HCT116 (cell line): ENCODE results near the gene CA10. TPM values are rescaled to one million over a fixed set of nuclear protein-coding genes. Genes with fewer than 3 reads are reported as not detected.

Experiments used
- ATAC-seq: fragments of 200-7000 bp; cut with Tn5 transposase; 2 replicates; pipeline ENCODE4 v1.9.1; 2020; ENCODE audit warnings: mild to moderate bottlenecking, moderate library complexity
- BruUV-seq: library from RNA; stranded (reverse); fragments of 400-500 nt; replicated peaks from 2 replicates; lab custom pipeline; 2021; lab: Mats Ljungman, UMichigan
- CTCF ChIA-PET: fragments of 300-600 bp; sonication (Branson Sonifier 250); formaldehyde crosslinking; loops from one replicate; lab custom pipeline; 2021; ENCODE audit warnings: antibody characterized with exemption; lab: Charles Lee
- POLR2A ChIA-PET: fragments of 300-600, 350-600 bp; sonication (Branson Sonifier 250); formaldehyde crosslinking; loops from one replicate; lab custom pipeline; 2021; ENCODE audit warnings: antibody characterized with exemption; lab: Charles Lee
- RAD21 ChIA-PET, 2 experiments: fragments of 300-600 bp; sonication (Branson Sonifier 250); formaldehyde crosslinking; loops; one replicate each; lab custom pipeline; 2023; ENCODE audit warnings: low total read pairs in 2 of 2; ENCODE audit not compliant: uncharacterized antibody in 2 of 2, unreplicated experiment in 2 of 2, low non-redundant PET in 1 of 2; lab: Charles Lee
- DNase-seq: peaks from one replicate; pipeline ENCODE4 v3.0.0-alpha.2; 2010; ENCODE audit warnings: low read depth, low spot score
- H2AFZ ChIP-seq: fragments of 200-600 bp; shearing (Covaris generic), sonication (generic); 2 replicates; pipeline ENCODE4 v1.6.1; 2017; ENCODE audit warnings: low read depth, mixed run types, mixed read lengths, antibody characterized with exemption, low read length; ENCODE audit not compliant: poor library complexity, severe bottlenecking
- H3K27ac ChIP-seq: 2 replicates; pipeline ENCODE4 v1.5.1; 2012; ENCODE audit warnings: low read depth, low read length
- H3K27me3 ChIP-seq: fragments of 200-600 bp; sonication (generic); 2 replicates; pipeline ENCODE4 v1.6.1; 2016; ENCODE audit warnings: mixed run types, low read length, mixed read lengths; ENCODE audit not compliant: insufficient read depth
- H3K36me3 ChIP-seq, 2 experiments: fragments of 200-500 bp in 1 of 2; fragments of 200-600 bp in 1 of 2; sonication (Bioruptor generic) in 1 of 2; sonication (generic) in 1 of 2; 2 replicates each; pipeline versions ENCODE4 v1.5.1 to v1.6.1; 2014 to 2016; ENCODE audit warnings: low read length in 2 of 2, inconsistent platforms in 1 of 2, mixed read lengths in 1 of 2, mixed run types in 1 of 2; ENCODE audit not compliant: insufficient read depth in 2 of 2, control insufficient read depth in 1 of 2
- H3K4me1 ChIP-seq, 2 experiments: fragments of 200-600 bp in 1 of 2; sonication (generic) in 1 of 2; 2 replicates each; pipeline versions ENCODE4 v1.5.1 to v1.6.1; 2012 to 2017; ENCODE audit warnings: low read length in 2 of 2, inconsistent platforms in 1 of 2, mild to moderate bottlenecking in 1 of 2, mixed read lengths in 1 of 2, mixed run types in 1 of 2, moderate library complexity in 1 of 2; ENCODE audit not compliant: insufficient read depth in 2 of 2, control insufficient read depth in 1 of 2
- H3K4me2 ChIP-seq: fragments of 200-600 bp; sonication (generic); 2 replicates; pipeline ENCODE4 v1.6.1; 2017; ENCODE audit warnings: mixed run types, low read length, mixed read lengths
- H3K4me3 ChIP-seq, 2 experiments: fragments of 200-600 bp in 1 of 2; sonication (generic) in 1 of 2; replicated peaks in 1 of 2; 2 replicates each; pipeline ENCODE4 v1.5.1; 2011 to 2016; ENCODE audit warnings: low read length in 2 of 2, control low read depth in 1 of 2, low read depth in 1 of 2, mild to moderate bottlenecking in 1 of 2, mixed read lengths in 1 of 2, mixed run types in 1 of 2
- H3K79me2 ChIP-seq: fragments of 200-600 bp; sonication (generic); 2 replicates; pipeline ENCODE4 v1.6.1; 2017; ENCODE audit warnings: mild to moderate bottlenecking, mixed run types, low read length, moderate library complexity, mixed read lengths; ENCODE audit not compliant: insufficient read depth
- H3K9ac ChIP-seq: fragments of 200-600 bp; sonication (generic); 2 replicates; pipeline ENCODE4 v1.6.1; 2016; ENCODE audit warnings: low read length, mixed read lengths
- H3K9me2 ChIP-seq: fragments of 200-600 bp; sonication (generic), shearing (Covaris generic); 2 replicates; pipeline ENCODE4 v1.6.1; 2017; ENCODE audit warnings: mixed run types, mild to moderate bottlenecking, moderate library complexity; ENCODE audit not compliant: insufficient read depth
- H3K9me3 ChIP-seq, 2 experiments: fragments of 200-500 bp in 1 of 2; fragments of 200-600 bp in 1 of 2; sonication (Bioruptor generic) in 1 of 2; sonication (generic) in 1 of 2; 2 replicates each; pipeline ENCODE4 v1.6.1; 2014 to 2017; ENCODE audit warnings: low read length in 2 of 2, mixed read lengths in 2 of 2, inconsistent platforms in 1 of 2, low read depth in 1 of 2, mild to moderate bottlenecking in 1 of 2, mixed run types in 1 of 2, moderate library complexity in 1 of 2; ENCODE audit not compliant: control insufficient read depth in 1 of 2, insufficient read depth in 1 of 2
- H4K20me1 ChIP-seq: fragments of 200-600 bp; sonication (generic), shearing (Covaris generic); 2 replicates; pipeline ENCODE4 v1.6.1; 2017; ENCODE audit warnings: mixed run types, mild to moderate bottlenecking, moderate library complexity; ENCODE audit not compliant: insufficient read depth
- CBX3 ChIP-seq: IDR thresholded peaks from 2 replicates; pipeline ENCODE4 v1.6.1; 2012; ENCODE audit warnings: low read depth
- CEBPB ChIP-seq: IDR thresholded peaks from 2 replicates; pipeline ENCODE4 v1.6.1; 2012; ENCODE audit warnings: low read depth
- FOSL1 ChIP-seq: IDR thresholded peaks from 2 replicates; pipeline ENCODE4 v1.6.1; 2012; ENCODE audit warnings: low read depth
- JUND ChIP-seq: IDR thresholded peaks from 2 replicates; pipeline ENCODE4 v1.6.1; 2012
- RAD21 ChIP-seq: IDR thresholded peaks from 2 replicates; pipeline ENCODE4 v1.6.1; 2012; ENCODE audit warnings: low read depth, mild to moderate bottlenecking
- TCF7L2 ChIP-seq: IDR thresholded peaks from 2 replicates; pipeline ENCODE4 v1.7.0; 2011; ENCODE audit warnings: borderline replicate concordance, inconsistent platforms; ENCODE audit not compliant: insufficient read depth, insufficient read length; ENCODE audit errors: extremely low read depth
- YY1 ChIP-seq: IDR thresholded peaks from 2 replicates; pipeline ENCODE4 v1.6.1; 2011; ENCODE audit warnings: low read length, low read depth, moderate library complexity, mild to moderate bottlenecking; ENCODE audit not compliant: insufficient replicate concordance; ENCODE audit errors: extremely low read depth
- ZFX ChIP-seq: fragments of 450-650 bp; IDR thresholded peaks from 2 replicates; pipeline ENCODE4 v1.6.1; 2017
- intact Hi-C: fragments of 100-400 bp; cut with micrococcal nuclease; formaldehyde crosslinking; loops from 2 replicates; pipeline ENCODE4 v1.10.0; 2022
- total RNA-seq: library from RNA; stranded (reverse); gene quantifications from one replicate; pipeline ENCODE4 v1.2.1, GENCODE V29; 2021; ENCODE audit not compliant: unreplicated experiment
- TF ChIP-seq, protein P1 (sequence below): IDR thresholded peaks from 2 replicates; pipeline ENCODE4 v1.6.1; 2012; ENCODE audit warnings: low read depth
- TF ChIP-seq, protein P2 (sequence below): IDR thresholded peaks from 2 replicates; pipeline ENCODE4 v1.6.1; 2012
- TF ChIP-seq, protein P3 (sequence below): IDR thresholded peaks from 2 replicates; pipeline ENCODE4 v1.6.1; 2012

Gene CA10
- total RNA-seq, 1 experiment from 2014 or later, result not detected

DNA sequence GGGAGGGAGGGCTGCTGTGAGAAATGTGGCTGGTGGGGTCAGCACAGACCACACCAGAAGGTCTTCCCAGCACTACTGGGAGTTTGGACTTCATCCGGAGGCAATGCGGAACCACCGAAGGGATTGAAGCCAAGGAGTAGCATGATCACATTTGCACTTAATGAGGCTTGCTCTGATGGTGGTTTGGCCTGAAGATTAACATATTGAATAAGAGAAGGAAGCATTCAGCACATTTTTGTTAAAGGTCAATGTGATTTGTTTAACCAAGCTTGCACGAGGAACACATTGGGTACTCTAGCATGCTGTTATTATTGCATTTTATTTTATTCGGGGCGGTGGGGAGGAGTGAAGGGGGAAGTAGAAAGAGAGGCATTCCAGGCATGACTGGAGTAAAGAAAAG is 519.5 kb downstream of the CA10 start:
- Histone ChIP-seq H3K27me3 (peaks cover 41% of the 10 kb centered on the region), H3K36me3 (no peaks in the 10 kb centered on the region), H4K20me1 (no peaks in the 10 kb centered on the region), H3K79me2 (no peaks in the 10 kb centered on the region), H3K9ac (no peak overlapping the region), H3K27ac (no peak overlapping the region), H3K4me3 (no peak overlapping the region), H3K9me3 (no peaks in the 10 kb centered on the region), H2AFZ (no peak overlapping the region), H3K4me2 (no peak overlapping the region), H3K9me2 (no peaks in the 10 kb centered on the region), H3K4me1 (no peaks in the 10 kb centered on the region)
- DNase-seq (no peak), ATAC-seq (no peak)
- intact Hi-C loops, result no loop called here
- RAD21 ChIA-PET, result no interaction called here
- POLR2A ChIA-PET, result no interaction called here
- TF ChIP-seq, protein P1, sequence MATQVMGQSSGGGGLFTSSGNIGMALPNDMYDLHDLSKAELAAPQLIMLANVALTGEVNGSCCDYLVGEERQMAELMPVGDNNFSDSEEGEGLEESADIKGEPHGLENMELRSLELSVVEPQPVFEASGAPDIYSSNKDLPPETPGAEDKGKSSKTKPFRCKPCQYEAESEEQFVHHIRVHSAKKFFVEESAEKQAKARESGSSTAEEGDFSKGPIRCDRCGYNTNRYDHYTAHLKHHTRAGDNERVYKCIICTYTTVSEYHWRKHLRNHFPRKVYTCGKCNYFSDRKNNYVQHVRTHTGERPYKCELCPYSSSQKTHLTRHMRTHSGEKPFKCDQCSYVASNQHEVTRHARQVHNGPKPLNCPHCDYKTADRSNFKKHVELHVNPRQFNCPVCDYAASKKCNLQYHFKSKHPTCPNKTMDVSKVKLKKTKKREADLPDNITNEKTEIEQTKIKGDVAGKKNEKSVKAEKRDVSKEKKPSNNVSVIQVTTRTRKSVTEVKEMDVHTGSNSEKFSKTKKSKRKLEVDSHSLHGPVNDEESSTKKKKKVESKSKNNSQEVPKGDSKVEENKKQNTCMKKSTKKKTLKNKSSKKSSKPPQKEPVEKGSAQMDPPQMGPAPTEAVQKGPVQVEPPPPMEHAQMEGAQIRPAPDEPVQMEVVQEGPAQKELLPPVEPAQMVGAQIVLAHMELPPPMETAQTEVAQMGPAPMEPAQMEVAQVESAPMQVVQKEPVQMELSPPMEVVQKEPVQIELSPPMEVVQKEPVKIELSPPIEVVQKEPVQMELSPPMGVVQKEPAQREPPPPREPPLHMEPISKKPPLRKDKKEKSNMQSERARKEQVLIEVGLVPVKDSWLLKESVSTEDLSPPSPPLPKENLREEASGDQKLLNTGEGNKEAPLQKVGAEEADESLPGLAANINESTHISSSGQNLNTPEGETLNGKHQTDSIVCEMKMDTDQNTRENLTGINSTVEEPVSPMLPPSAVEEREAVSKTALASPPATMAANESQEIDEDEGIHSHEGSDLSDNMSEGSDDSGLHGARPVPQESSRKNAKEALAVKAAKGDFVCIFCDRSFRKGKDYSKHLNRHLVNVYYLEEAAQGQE, result no peak
- TF ChIP-seq TCF7L2 (no peak), CBX3 (no peak), RAD21 (no peak), FOSL1 (no peak), YY1 (no peak), ZFX (no peak), JUND (no peak), CEBPB (no peak)
- TF ChIP-seq, protein P2, sequence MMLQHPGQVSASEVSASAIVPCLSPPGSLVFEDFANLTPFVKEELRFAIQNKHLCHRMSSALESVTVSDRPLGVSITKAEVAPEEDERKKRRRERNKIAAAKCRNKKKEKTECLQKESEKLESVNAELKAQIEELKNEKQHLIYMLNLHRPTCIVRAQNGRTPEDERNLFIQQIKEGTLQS, result no peak
- TF ChIP-seq, protein P3, sequence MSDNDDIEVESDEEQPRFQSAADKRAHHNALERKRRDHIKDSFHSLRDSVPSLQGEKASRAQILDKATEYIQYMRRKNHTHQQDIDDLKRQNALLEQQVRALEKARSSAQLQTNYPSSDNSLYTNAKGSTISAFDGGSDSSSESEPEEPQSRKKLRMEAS, result no peak
- CTCF ChIA-PET, result interaction anchor here (2.1 to 3.9 kb wide), 2 partner anchors 178 to 341 kb away, joined by 15 read pairs; no protein-coding TSS in a partner anchor
- no TSS peak for BruUV-seq
